ENCODE data around the gene USP30. TPM values are rescaled to one million over a fixed set of nuclear protein-coding genes. Genes with fewer than 3 reads are reported as not detected.

USP30 gene, protein sequence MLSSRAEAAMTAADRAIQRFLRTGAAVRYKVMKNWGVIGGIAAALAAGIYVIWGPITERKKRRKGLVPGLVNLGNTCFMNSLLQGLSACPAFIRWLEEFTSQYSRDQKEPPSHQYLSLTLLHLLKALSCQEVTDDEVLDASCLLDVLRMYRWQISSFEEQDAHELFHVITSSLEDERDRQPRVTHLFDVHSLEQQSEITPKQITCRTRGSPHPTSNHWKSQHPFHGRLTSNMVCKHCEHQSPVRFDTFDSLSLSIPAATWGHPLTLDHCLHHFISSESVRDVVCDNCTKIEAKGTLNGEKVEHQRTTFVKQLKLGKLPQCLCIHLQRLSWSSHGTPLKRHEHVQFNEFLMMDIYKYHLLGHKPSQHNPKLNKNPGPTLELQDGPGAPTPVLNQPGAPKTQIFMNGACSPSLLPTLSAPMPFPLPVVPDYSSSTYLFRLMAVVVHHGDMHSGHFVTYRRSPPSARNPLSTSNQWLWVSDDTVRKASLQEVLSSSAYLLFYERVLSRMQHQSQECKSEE
- 32.4 TPM for total RNA-seq

DNA sequence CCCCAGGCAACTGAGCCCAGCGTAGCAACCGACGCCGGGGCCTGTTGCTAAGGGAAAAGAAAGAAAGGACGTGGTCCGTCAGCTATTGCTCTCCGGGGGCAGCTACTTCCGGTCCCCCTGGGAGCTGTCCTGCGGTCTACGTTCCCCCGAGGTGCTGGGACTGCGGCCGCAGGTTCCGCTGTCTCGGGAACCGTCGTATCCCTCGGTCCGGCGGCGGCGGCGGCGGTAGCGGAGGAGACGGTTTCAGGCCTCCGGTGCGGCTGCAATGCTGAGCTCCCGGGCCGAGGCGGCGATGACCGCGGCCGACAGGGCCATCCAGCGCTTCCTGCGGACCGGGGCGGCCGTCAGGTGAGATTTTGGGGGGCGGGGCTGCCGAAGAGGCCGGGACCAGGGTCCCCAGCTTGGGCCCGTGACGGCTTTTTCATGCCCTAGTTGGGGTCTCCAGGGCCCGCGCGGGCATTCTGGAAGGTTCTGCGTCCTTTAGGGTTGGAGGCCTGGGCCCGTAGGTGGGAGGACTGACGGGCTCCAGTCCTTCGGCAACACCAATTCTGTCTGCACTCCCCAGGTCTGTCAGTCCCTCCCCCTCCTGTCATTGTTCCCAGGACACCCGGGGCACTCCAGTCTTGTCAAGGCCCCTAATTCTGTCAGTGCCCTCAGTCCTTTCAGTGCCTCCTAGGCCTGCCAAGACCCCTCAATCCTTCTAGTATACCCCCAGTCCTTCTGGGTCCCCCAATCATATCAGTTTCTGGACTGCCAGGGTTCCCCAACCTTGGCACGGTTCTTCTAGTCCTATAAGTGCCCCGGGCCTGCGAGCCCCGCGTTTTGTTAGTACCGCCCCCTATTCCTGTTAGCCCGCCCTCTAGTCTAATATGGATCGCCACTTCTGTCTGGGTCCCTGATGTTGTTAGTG, at the start of gene USP30:
Gene USP30 (plus strand): TSS at position 163 of the 910 bp plus-strand sequence. CDS start 103 bp downstream, at position 266.

GRCh38 chr12:109020796-109021380, 31.5 kb upstream of the USP30 start, which contains the start of gene SVOP:
Gene SVOP, minus strand, starts transcription at chr12:109021068. Its CDS starts 200 bp downstream, at chr12:109020868.

DNA sequence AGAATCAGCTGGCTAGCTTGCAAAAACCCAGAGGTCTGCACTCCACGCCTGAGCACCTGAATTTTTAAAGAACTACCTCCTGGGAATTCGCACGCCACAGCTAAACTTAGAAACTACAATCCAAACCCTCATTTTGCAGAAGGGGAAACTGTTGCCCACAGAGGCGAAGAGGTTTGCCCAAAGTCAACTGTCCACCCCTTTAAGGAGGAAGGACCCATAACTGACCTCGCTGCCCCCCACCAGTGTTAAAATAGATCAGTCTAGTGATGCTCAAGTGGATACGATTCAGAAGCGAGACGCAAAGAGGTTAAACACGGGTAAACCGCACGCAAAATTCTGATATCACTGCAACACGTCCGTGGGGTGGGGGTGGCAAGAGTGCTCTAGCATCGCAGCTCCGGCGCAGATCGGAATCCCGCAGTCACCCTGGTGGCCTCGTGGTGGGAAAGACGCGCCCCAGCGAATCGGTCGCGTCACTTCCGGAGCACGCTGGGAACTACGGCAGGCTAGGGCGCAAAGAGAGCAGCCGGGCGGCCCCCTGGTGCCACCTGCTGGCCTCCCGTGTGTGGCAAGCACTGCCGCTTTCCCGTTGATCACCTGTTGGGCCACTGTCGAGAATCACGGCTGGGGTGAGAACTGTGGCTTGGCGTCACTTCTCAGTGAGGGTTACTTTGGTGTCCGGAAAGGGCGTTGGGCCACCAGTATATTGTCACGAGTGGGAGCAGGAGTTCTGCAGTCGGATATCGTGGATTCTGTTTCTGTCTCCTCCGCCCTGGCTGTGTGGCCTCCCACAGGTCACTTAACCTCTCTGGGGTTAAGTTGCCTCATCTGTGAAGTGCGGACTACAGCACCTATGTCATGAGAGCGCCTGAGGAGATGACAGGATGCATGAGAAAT, 40.9 kb downstream of the USP30 start, which contains the start of gene ALKBH2:
Gene ALKBH2 (minus strand): TSS at position 451 of the 897 bp plus-strand sequence. CDS start 686 bp downstream, outside the sequence.

GRCh38 chr12:109097435-109098182, 45.2 kb downstream of the USP30 start, which contains the start of gene UNG:
Gene UNG, plus strand, starts transcription at chr12:109097597. Its CDS starts 83 bp downstream, at chr12:109097680.

GRCh38 chr12:109115758-109116610, 63.6 kb downstream of the USP30 start, which contains the start of gene ACACB:
Gene ACACB, plus strand, starts transcription at chr12:109116587. Its CDS starts 22,819 bp downstream, at chr12:109139406.

Other genes with a start within 250 kb of the USP30 start
- 21.7 TPM for gene SSH1, start 195.0 kb upstream of the USP30 start, total RNA-seq
- gene DAO, start 172.5 kb upstream of the USP30 start, total RNA-seq, result not detected
- gene SVOP, start 31.5 kb upstream of the USP30 start, total RNA-seq, result 21.6 TPM
- 16.9 TPM for gene ALKBH2, start 40.9 kb downstream of the USP30 start, total RNA-seq
- gene UNG, start 45.0 kb downstream of the USP30 start, total RNA-seq, result 31.3 TPM
- gene ACACB, start 64.0 kb downstream of the USP30 start, total RNA-seq, result 28.3 TPM

Data from camera-type eye (tissue), 1 donor.